ENCODE data around the gene STRIP1. TPM values are rescaled to one million over a fixed set of nuclear protein-coding genes. Genes with fewer than 3 reads are reported as not detected.
"Not testable (repeated sequence)": the region's sequence is repeated elsewhere in the genome, so short reads cannot be mapped to it uniquely, and the experiment has no call there.

The STRIP1 gene
- polyA plus RNA-seq, 1 donor: 37.8 TPM

DNA sequence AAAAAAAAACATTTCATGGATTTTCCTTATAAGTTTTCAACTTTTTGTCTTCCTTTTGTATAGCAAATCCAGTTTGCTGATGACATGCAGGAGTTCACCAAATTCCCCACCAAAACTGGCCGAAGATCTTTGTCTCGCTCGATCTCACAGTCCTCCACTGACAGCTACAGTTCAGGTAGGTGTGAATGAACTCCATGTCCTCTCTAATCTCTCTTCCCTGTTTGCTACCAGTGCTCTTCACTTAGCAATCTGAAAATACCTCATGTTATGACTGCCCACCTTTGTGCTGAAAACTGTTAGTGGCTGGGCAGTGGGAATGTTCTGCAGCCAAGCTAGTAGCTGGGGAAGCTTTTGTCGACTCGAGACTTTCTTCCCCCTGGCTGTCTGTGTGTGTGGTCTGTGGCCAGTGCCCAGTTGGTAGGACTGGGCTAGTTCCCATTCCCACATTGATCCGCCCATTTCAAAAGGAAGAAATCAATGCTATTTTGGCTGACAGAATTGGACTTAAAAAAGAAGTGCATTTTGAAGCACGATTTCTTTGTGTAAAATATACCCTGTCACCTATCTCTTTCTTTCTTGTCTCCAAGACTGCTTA lies 25.4 kb upstream of the STRIP1 start:
- no peak overlapping the region for H3K27ac ChIP-seq (ENCODE audit: low read length)
- no peak for DNase-seq
- H3K4me1 ChIP-seq (ENCODE audit: control insufficient read depth, insufficient read depth, low read length): peaks cover 17% of the 10 kb centered on the region
- no peaks in the 10 kb centered on the region for H3K27me3 ChIP-seq (ENCODE audit: control insufficient read depth, insufficient read depth, low read length)
- no peak overlapping the region for H3K4me3 ChIP-seq (ENCODE audit: low read length)
- H3K9me3 ChIP-seq (ENCODE audit: control insufficient read depth, low read depth, low read length): no peaks in the 10 kb centered on the region
- peaks cover 47% of the 10 kb centered on the region for H3K36me3 ChIP-seq (ENCODE audit: control insufficient read depth, insufficient read depth, low read length)
- 88% methylated on average over 1 of the region's 7 CpGs for WGBS (ENCODE audit: insufficient coverage, low lambda C conversion rate)

DNA sequence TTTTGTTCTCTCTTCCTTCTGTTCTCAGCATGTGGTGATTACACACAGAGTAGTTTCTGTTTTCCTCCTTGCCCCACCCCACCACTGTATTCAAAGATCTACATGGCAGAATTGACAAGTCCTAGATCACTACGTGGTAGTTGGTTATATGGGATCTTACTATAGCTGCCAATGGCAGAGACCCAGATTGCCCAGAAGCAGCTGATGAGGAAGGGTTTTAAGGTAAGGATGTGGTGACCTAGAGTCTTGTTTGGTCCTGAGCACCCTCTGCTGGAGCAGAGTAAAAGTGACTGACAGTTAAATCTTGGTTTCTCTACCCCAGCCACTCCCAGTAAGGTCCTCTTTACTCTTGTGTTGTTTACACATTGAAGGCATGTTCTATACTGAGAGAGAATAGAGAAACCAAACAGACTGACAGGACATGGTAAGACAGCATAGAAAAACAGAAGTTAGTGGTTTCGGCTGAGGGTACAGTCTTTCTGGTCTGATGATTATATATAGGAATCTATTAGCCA lies 22.8 kb upstream of the STRIP1 start:
- Histone ChIP-seq H3K9me3 (ENCODE audit: control insufficient read depth, low read depth, low read length) (no peaks in the 10 kb centered on the region), H3K4me3 (ENCODE audit: low read length) (no peak overlapping the region), H3K36me3 (ENCODE audit: control insufficient read depth, insufficient read depth, low read length) (peaks cover 65% of the 10 kb centered on the region), H3K27ac (ENCODE audit: low read length) (no peak overlapping the region), H3K4me1 (ENCODE audit: control insufficient read depth, insufficient read depth, low read length) (no peaks in the 10 kb centered on the region), H3K27me3 (ENCODE audit: control insufficient read depth, insufficient read depth, low read length) (no peaks in the 10 kb centered on the region)
- peak; percentile 40 to 54 for DNase-seq
- WGBS (ENCODE audit: insufficient coverage, low lambda C conversion rate): 20% methylated on average over 1 of the region's 2 CpGs

DNA sequence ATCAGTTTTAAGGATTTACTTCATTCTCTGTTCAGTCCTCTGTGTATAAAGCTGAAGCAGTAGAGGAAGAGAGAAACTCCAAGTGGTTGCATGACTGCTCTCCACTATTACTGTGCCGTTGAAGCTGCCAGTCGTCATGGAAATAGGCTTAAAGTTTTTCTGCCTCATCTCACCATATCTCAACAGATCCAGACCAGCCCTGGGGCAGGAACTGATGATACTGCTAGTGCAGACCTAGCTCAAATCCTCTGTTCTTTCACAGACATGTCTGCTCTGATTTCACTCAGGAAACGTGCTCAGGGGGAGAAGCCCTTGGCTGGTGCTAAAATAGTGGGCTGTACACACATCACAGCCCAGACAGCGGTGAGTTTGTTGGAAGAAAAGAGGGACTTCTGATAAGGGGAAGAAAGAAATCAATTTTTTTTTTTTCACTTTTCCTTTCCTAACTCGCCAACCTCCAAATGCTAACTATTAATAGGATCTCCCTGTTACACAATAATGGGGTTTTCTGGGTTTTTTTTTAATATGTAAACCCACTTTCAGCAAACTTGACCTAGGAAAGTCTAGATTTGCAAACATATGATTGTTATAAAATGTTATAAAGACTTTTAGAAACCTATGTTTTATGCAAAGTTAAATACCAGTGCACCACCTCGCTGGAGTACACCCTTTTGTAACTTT lies 22.2 kb upstream of the STRIP1 start:
- WGBS (ENCODE audit: insufficient coverage, low lambda C conversion rate): no CpG with 5 or more reads among the region's 6 CpGs
- Histone ChIP-seq H3K36me3 (ENCODE audit: control insufficient read depth, insufficient read depth, low read length) (peaks cover 71% of the 10 kb centered on the region), H3K9me3 (ENCODE audit: control insufficient read depth, low read depth, low read length) (no peaks in the 10 kb centered on the region), H3K4me3 (ENCODE audit: low read length) (no peak overlapping the region), H3K27ac (ENCODE audit: low read length) (no peak overlapping the region), H3K4me1 (ENCODE audit: control insufficient read depth, insufficient read depth, low read length) (no peaks in the 10 kb centered on the region), H3K27me3 (ENCODE audit: control insufficient read depth, insufficient read depth, low read length) (no peaks in the 10 kb centered on the region)
- no peak for DNase-seq

DNA sequence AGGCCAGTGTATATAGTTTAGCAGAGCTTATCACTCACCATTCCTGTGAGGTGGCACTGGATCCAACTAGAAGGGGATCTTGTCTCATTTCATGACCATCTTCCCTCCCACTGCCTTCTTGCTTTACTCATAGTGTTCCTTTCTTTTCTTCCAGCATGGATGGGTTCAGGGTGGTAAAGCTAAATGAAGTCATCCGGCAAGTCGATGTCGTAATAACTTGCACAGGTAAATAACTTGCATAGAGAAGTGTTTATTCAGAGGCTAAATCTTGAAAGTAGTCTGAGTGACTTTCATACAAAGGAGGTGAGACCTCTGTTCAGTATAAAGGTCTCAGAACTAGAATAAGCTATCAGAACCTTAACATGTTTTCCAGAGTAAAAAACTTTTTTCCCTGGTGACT lies 16.6 kb upstream of the STRIP1 start:
- DNase-seq: no peak
- WGBS (ENCODE audit: insufficient coverage, low lambda C conversion rate): no CpG with 5 or more reads among the region's 3 CpGs
- Histone ChIP-seq H3K9me3 (ENCODE audit: control insufficient read depth, low read depth, low read length) (no peaks in the 10 kb centered on the region), H3K27me3 (ENCODE audit: control insufficient read depth, insufficient read depth, low read length) (no peaks in the 10 kb centered on the region), H3K27ac (ENCODE audit: low read length) (no peak overlapping the region), H3K4me3 (ENCODE audit: low read length) (no peak overlapping the region), H3K36me3 (ENCODE audit: control insufficient read depth, insufficient read depth, low read length) (peaks cover 81% of the 10 kb centered on the region), H3K4me1 (ENCODE audit: control insufficient read depth, insufficient read depth, low read length) (no peaks in the 10 kb centered on the region)

DNA sequence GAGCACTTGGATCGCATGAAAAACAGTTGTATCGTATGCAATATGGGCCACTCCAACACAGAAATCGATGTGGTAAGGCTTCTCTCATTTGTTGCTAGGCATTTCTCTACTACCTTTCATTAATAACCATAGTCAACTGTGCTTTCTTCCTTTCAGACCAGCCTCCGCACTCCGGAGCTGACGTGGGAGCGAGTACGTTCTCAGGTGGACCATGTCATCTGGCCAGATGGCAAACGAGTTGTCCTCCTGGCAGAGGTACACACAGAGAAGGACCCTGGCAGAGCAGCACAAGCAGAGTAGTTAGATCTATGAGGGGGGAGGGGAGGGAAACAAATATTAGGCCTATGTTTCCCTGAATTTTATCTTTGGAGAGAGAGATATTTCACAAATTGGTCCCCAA lies 16.0 kb upstream of the STRIP1 start:
- H3K27me3 ChIP-seq (ENCODE audit: control insufficient read depth, insufficient read depth, low read length): no peaks in the 10 kb centered on the region
- H3K36me3 ChIP-seq (ENCODE audit: control insufficient read depth, insufficient read depth, low read length): peaks cover 82% of the 10 kb centered on the region
- no peaks in the 10 kb centered on the region for H3K4me1 ChIP-seq (ENCODE audit: control insufficient read depth, insufficient read depth, low read length)
- no peaks in the 10 kb centered on the region for H3K9me3 ChIP-seq (ENCODE audit: control insufficient read depth, low read depth, low read length)
- no peak overlapping the region for H3K4me3 ChIP-seq (ENCODE audit: low read length)
- WGBS (ENCODE audit: insufficient coverage, low lambda C conversion rate): 100% methylated on average over 2 of the region's 9 CpGs
- H3K27ac ChIP-seq (ENCODE audit: low read length): no peak overlapping the region
- no peak for DNase-seq

DNA sequence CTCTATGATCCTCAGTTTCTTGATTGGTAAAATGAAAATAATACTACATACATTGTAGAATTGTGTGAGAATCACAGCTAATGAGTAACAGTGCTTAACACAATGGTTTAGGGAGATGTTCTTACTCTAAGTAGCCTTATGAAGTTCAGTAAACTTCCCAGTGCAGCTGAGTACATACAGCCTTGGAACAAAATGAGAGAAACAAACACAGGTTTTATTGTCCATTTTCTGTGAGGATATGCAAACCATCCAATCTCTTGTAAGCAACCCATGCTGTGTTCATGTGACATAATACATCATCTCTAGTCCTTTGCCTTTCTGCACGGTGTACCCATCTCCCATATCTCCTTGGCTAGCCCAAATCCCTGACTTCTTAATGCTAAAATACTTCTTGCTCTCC lies 14.7 kb upstream of the STRIP1 start:
- DNase-seq: no peak
- 100% methylated on average over 1 of the region's 1 CpG for WGBS (ENCODE audit: insufficient coverage, low lambda C conversion rate)
- Histone ChIP-seq H3K36me3 (ENCODE audit: control insufficient read depth, insufficient read depth, low read length) (peaks cover 92% of the 10 kb centered on the region), H3K27ac (ENCODE audit: low read length) (no peak overlapping the region), H3K4me1 (ENCODE audit: control insufficient read depth, insufficient read depth, low read length) (no peaks in the 10 kb centered on the region), H3K9me3 (ENCODE audit: control insufficient read depth, low read depth, low read length) (no peaks in the 10 kb centered on the region), H3K27me3 (ENCODE audit: control insufficient read depth, insufficient read depth, low read length) (no peaks in the 10 kb centered on the region), H3K4me3 (ENCODE audit: low read length) (no peak overlapping the region)

DNA sequence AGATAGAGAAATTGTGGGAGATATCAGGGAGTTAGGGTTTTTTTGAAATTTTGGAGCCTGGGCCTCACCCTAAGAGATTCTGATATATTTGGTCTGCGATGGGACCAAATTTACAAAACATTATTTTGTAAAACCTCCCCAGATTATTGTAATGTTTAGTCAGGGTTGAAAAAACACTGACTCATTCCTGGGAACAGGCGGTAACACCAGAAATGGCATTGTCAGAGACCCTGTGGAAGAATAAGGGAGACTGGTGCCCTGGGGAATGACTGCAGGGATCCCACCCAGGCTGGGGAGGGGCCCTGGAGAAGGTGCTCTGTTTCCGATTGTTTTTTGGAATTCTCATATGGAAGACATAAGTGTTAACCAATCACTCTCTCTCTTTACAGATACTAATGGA lies 13.1 kb upstream of the STRIP1 start:
- Histone ChIP-seq H3K9me3 (ENCODE audit: control insufficient read depth, low read depth, low read length) (no peaks in the 10 kb centered on the region), H3K36me3 (ENCODE audit: control insufficient read depth, insufficient read depth, low read length) (peaks cover 85% of the 10 kb centered on the region), H3K4me1 (ENCODE audit: control insufficient read depth, insufficient read depth, low read length) (no peaks in the 10 kb centered on the region), H3K27me3 (ENCODE audit: control insufficient read depth, insufficient read depth, low read length) (no peaks in the 10 kb centered on the region), H3K27ac (ENCODE audit: low read length) (no peak overlapping the region), H3K4me3 (ENCODE audit: low read length) (no peak overlapping the region)
- WGBS (ENCODE audit: insufficient coverage, low lambda C conversion rate): no CpG with 5 or more reads among the region's 3 CpGs
- no peak for DNase-seq

DNA sequence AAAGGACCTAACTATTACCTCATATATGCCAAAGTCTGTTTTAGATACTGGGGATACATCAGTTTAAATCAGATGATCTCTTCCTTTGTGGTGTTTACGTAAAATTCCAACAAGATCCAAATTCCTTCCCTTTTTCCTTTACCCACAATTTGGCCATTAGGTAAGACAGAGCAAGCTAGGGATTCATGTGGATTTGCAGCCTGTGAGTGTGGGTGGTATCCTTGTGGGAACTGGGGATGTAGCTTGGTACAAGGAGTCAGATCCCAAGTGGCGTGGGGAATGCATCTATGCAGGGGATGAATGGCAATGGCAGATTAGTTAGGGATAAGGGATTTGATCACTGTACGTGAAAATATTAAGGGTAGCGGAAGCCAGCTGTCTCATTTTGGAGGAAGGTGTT lies 9.8 kb upstream of the STRIP1 start:
- no peak for DNase-seq
- WGBS (ENCODE audit: insufficient coverage, low lambda C conversion rate): 90% methylated on average over 2 of the region's 4 CpGs
- peaks cover 54% of the 10 kb centered on the region for H3K36me3 ChIP-seq (ENCODE audit: control insufficient read depth, insufficient read depth, low read length)

DNA sequence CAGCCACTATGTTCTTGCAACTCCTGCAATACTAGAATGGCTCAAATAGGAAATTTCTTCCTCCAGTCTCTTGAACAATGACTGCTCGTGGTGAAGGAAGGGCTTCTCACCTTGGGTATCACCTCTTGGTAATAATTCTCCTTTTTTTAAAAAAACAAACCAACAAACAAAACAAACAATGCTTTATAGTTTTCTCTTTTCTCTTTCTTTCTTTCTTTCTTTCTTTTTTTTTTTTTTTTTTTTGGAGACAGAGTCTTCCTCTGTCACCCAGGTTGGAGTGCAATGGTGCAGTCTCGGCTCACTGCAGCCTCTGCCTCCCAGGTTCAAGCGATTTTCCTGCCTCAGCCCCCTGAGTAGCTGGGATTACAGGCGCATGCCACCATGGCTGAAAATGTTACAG lies 3.7 kb upstream of the STRIP1 start:
- not testable (repeated sequence) for H3K27me3 ChIP-seq (ENCODE audit: control insufficient read depth, insufficient read depth, low read length); H3K4me3 ChIP-seq (ENCODE audit: low read length); DNase-seq; H3K36me3 ChIP-seq (ENCODE audit: control insufficient read depth, insufficient read depth, low read length); H3K9me3 ChIP-seq (ENCODE audit: control insufficient read depth, low read depth, low read length); H3K4me1 ChIP-seq (ENCODE audit: control insufficient read depth, insufficient read depth, low read length); H3K27ac ChIP-seq (ENCODE audit: low read length)
- WGBS (ENCODE audit: insufficient coverage, low lambda C conversion rate): no CpG with 5 or more reads among the region's 4 CpGs

More for the DNA sequence above, 9.8 kb upstream of the STRIP1 start:
- H3K27me3 ChIP-seq (ENCODE audit: control insufficient read depth, insufficient read depth, low read length): no peaks in the 10 kb centered on the region
- no peaks in the 10 kb centered on the region for H3K4me1 ChIP-seq (ENCODE audit: control insufficient read depth, insufficient read depth, low read length)
- no peak overlapping the region for H3K27ac ChIP-seq (ENCODE audit: low read length)
- no peak overlapping the region for H3K4me3 ChIP-seq (ENCODE audit: low read length)
- no peaks in the 10 kb centered on the region for H3K9me3 ChIP-seq (ENCODE audit: control insufficient read depth, low read depth, low read length)

DNA sequence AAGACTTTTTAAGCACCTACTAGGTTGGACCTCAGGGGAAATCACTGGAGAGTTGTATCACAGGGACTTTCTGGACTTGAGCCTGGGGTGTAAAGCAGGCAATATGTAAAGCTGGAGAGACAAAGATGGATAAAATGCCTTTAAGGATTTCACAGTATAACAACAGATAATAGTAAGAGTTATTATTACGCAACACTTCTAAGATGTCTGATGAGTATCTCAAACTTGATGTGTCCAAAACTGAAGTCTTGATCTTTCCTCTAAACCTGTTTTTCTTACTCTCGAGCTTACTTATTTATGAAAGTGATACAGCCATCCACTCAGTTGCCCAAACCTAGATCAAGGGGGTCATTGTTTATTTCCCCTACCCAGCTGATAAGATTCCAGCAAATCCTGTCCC lies 2.1 kb upstream of the STRIP1 start:
- H3K4me1 ChIP-seq (ENCODE audit: control insufficient read depth, insufficient read depth, low read length): peaks cover 7% of the 10 kb centered on the region
- H3K27me3 ChIP-seq (ENCODE audit: control insufficient read depth, insufficient read depth, low read length): no peaks in the 10 kb centered on the region
- no peak overlapping the region for H3K4me3 ChIP-seq (ENCODE audit: low read length)
- WGBS (ENCODE audit: insufficient coverage, low lambda C conversion rate): no CpG with 5 or more reads among the region's 2 CpGs
- H3K9me3 ChIP-seq (ENCODE audit: control insufficient read depth, low read depth, low read length): no peaks in the 10 kb centered on the region
- H3K27ac ChIP-seq (ENCODE audit: low read length): no peak overlapping the region
- no peaks in the 10 kb centered on the region for H3K36me3 ChIP-seq (ENCODE audit: control insufficient read depth, insufficient read depth, low read length)
- DNase-seq: no peak

DNA sequence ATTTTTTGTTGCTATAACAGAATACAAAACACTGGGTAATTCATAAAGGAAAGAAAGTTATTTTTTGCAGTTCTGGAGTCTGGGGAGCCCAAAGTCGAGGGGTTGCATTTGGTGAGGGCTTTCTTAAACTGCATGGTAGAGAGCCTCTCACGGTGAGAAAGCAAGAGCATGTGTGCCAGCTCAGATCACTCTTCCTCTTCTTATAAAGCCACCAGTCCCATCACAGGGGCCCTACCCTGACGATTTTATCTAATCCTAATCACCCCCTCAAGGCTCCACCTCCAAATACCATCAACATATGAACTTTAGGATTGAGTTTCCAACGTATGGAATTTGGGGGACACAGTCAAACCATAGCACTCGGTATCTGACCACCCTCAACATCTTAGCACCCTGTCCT lies 1.0 kb upstream of the STRIP1 start:
- H3K9me3 ChIP-seq (ENCODE audit: control insufficient read depth, low read depth, low read length): no peaks in the 10 kb centered on the region
- no peak overlapping the region for H3K4me3 ChIP-seq (ENCODE audit: low read length)
- H3K4me1 ChIP-seq (ENCODE audit: control insufficient read depth, insufficient read depth, low read length): peaks cover 7% of the 10 kb centered on the region
- peaks cover 9% of the 10 kb centered on the region for H3K36me3 ChIP-seq (ENCODE audit: control insufficient read depth, insufficient read depth, low read length)
- no peaks in the 10 kb centered on the region for H3K27me3 ChIP-seq (ENCODE audit: control insufficient read depth, insufficient read depth, low read length)
- H3K27ac ChIP-seq (ENCODE audit: low read length): no peak overlapping the region
- no peak for DNase-seq
- no CpG with 5 or more reads among the region's 5 CpGs for WGBS (ENCODE audit: insufficient coverage, low lambda C conversion rate)

All from large intestine (tissue), 3 donors.